Stimulated activated memory B cell treated with anti-CD40 and anti-IgM and Interleukin-4, amounts not matched to agents 10 μg/mL and 1 μg/mL and 100 μg/mL, for 72 hours (primary cell): ENCODE measurements around the gene KCNAB1.

ENCODE experiments used
- ATAC-seq: fragments of 150-1000 bp; cut with Tn5 transposase; 2 replicates; pipeline ENCODE4 v1.10.0; 2021
- H3K27ac Mint-ChIP-seq: one replicate; pipeline ENCODE4 v1.8.0; 2022; ENCODE audit warnings: mild to moderate bottlenecking, mixed read lengths
- H3K27me3 Mint-ChIP-seq: one replicate; pipeline ENCODE4 v1.8.0; 2022; ENCODE audit warnings: mixed read lengths
- H3K36me3 Mint-ChIP-seq: one replicate; pipeline ENCODE4 v1.8.0; 2022; ENCODE audit warnings: mixed read lengths
- H3K4me1 Mint-ChIP-seq: one replicate; pipeline ENCODE4 v1.8.0; 2022; ENCODE audit warnings: mixed read lengths
- H3K4me3 Mint-ChIP-seq: one replicate; pipeline ENCODE4 v1.8.0; 2022; ENCODE audit warnings: mild to moderate bottlenecking, moderate library complexity, mixed read lengths
- H3K9me3 Mint-ChIP-seq: one replicate; pipeline ENCODE4 v1.8.0; 2022; ENCODE audit warnings: mixed read lengths

The KCNAB1 gene

GRCh38 chr3:156150434-156151066, 30.2 kb downstream of the KCNAB1 start:
- Mint-ChIP-seq H3K4me3 (no peak overlapping the region), H3K9me3 (peaks cover 2% of the 10 kb centered on the region), H3K36me3 (no peaks in the 10 kb centered on the region), H3K4me1 (peaks cover 8% of the 10 kb centered on the region), H3K27me3 (peaks cover 6% of the 10 kb centered on the region), H3K27ac (no peak overlapping the region)
- no peak for ATAC-seq

- no peak for ATAC-seq
- peaks cover 4% of the 10 kb centered on the region for H3K9me3 Mint-ChIP-seq
- H3K4me1 Mint-ChIP-seq = peaks cover 8% of the 10 kb centered on the region
- no peak overlapping the region for H3K4me3 Mint-ChIP-seq
- no peaks in the 10 kb centered on the region for H3K36me3 Mint-ChIP-seq
- H3K27ac Mint-ChIP-seq = no peak overlapping the region
- H3K27me3 Mint-ChIP-seq = no peaks in the 10 kb centered on the region
These were observed 31.5 kb downstream of the KCNAB1 start for GRCh38 chr3:156151824-156152428.

GRCh38 chr3:156158656-156159295, 38.4 kb downstream of the KCNAB1 start:
- no peaks in the 10 kb centered on the region for H3K27me3 Mint-ChIP-seq
- no peak for ATAC-seq
- H3K9me3 Mint-ChIP-seq = peaks cover 4% of the 10 kb centered on the region
- no peak overlapping the region for H3K4me3 Mint-ChIP-seq
- H3K4me1 Mint-ChIP-seq = peaks cover 14% of the 10 kb centered on the region
- no peak overlapping the region for H3K27ac Mint-ChIP-seq
- H3K36me3 Mint-ChIP-seq = no peaks in the 10 kb centered on the region

GRCh38 chr3:156160647-156161046, 40.3 kb downstream of the KCNAB1 start:
- ATAC-seq = peak; percentile 41
- Mint-ChIP-seq H3K36me3 (no peaks in the 10 kb centered on the region), H3K4me3 (peak overlapping the region; percentile 0), H3K4me1 (peaks cover 14% of the 10 kb centered on the region), H3K27me3 (no peaks in the 10 kb centered on the region), H3K27ac (peak overlapping the region; percentile 10), H3K9me3 (peaks cover under 1% of the 10 kb centered on the region)

DNA sequence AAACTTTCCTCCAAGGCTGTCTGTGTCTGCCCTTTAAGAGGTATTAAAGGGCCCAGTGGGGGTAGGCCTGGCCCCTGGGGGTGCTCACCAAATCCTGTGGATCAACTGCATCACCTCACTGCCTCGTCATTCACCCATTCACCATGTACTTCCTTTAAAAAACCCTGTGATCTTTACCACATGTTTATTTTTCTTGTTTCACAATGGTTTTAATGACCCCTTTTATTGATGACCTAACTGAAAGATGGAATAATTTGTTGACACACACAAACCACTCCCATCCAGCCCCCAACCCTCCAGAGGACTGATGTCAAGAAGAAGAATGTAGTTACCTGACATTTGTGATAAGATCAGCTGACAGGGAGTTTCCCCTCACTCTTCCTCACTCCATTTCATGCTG, 40.8 kb downstream of the KCNAB1 start:
- H3K27me3 Mint-ChIP-seq = no peaks in the 10 kb centered on the region
- H3K27ac Mint-ChIP-seq = peak overlapping the region; percentile 10
- no peak for ATAC-seq
- no peaks in the 10 kb centered on the region for H3K9me3 Mint-ChIP-seq
- H3K36me3 Mint-ChIP-seq = no peaks in the 10 kb centered on the region
- no peak overlapping the region for H3K4me3 Mint-ChIP-seq
- H3K4me1 Mint-ChIP-seq = peaks cover 14% of the 10 kb centered on the region

- Mint-ChIP-seq H3K9me3 (no peaks in the 10 kb centered on the region), H3K4me3 (no peak overlapping the region), H3K36me3 (no peaks in the 10 kb centered on the region), H3K27ac (no peak overlapping the region), H3K4me1 (peaks cover 14% of the 10 kb centered on the region), H3K27me3 (peaks cover 9% of the 10 kb centered on the region)
- no peak for ATAC-seq
These were observed 43.5 kb downstream of the KCNAB1 start for GRCh38 chr3:156163848-156164247.

DNA sequence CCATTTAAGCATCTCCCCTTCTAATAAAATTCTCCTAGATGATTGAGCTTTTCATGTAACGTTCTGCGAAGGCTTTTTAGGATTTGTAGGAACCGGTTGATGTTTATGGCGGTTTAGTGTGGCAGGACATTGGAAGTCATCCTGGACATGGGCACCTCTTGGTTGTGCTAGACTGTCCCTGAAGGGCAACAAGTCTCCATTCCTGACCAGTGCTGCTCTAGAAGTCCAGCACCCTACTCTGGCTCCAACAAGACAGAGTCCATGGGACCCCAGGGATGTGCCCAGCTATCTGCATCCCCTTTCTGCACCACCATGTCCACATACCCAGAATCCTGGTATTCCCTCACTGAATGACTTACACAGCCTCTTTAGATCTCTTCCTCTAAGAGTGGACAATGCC, 46.4 kb downstream of the KCNAB1 start:
- H3K27ac Mint-ChIP-seq = no peak overlapping the region

DNA sequence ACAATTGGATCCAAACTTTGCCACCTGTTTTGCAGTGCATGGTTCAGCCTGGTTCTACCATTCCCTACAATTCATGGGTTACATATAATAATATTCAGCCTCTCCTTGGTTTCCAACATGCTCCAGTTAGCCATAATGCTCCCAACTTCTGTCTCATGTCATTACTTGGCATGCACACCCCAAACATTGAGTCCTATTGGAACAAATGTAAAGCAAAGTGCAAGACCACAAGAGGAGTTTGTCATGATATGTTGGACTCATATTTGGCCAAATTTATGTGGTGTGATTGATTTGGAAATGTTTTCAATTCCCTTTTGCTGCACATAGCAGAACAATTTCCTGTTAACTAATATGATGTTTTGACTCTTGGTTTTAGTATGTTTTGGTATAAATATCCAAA, 50.2 kb downstream of the KCNAB1 start:
- Mint-ChIP-seq H3K36me3 (no peaks in the 10 kb centered on the region), H3K4me1 (no peaks in the 10 kb centered on the region), H3K27ac (no peak overlapping the region), H3K9me3 (no peaks in the 10 kb centered on the region), H3K27me3 (peaks cover 16% of the 10 kb centered on the region), H3K4me3 (no peak overlapping the region)
- no peak for ATAC-seq

More for the DNA sequence above, 46.4 kb downstream of the KCNAB1 start:
- no peak overlapping the region for H3K4me3 Mint-ChIP-seq
- no peak for ATAC-seq
- peaks cover 9% of the 10 kb centered on the region for H3K27me3 Mint-ChIP-seq
- H3K4me1 Mint-ChIP-seq = no peaks in the 10 kb centered on the region
- no peaks in the 10 kb centered on the region for H3K36me3 Mint-ChIP-seq
- no peaks in the 10 kb centered on the region for H3K9me3 Mint-ChIP-seq

GRCh38 chr3:156171281-156172267, 51.2 kb downstream of the KCNAB1 start:
- Mint-ChIP-seq H3K4me1 (no peaks in the 10 kb centered on the region), H3K27me3 (peaks cover 16% of the 10 kb centered on the region), H3K36me3 (no peaks in the 10 kb centered on the region), H3K4me3 (no peak overlapping the region), H3K27ac (no peak overlapping the region), H3K9me3 (no peaks in the 10 kb centered on the region)
- ATAC-seq = no peak

- Mint-ChIP-seq H3K9me3 (no peaks in the 10 kb centered on the region), H3K27me3 (peaks cover 7% of the 10 kb centered on the region), H3K36me3 (no peaks in the 10 kb centered on the region), H3K4me1 (no peaks in the 10 kb centered on the region), H3K27ac (no peak overlapping the region), H3K4me3 (no peak overlapping the region)
- ATAC-seq = no peak
These were observed 52.2 kb downstream of the KCNAB1 start for GRCh38 chr3:156172536-156172935.

- no peak overlapping the region for H3K4me3 Mint-ChIP-seq
- H3K9me3 Mint-ChIP-seq = no peaks in the 10 kb centered on the region
- no peaks in the 10 kb centered on the region for H3K4me1 Mint-ChIP-seq
- no peak for ATAC-seq
- no peaks in the 10 kb centered on the region for H3K36me3 Mint-ChIP-seq
- peaks cover 7% of the 10 kb centered on the region for H3K27me3 Mint-ChIP-seq
- H3K27ac Mint-ChIP-seq = no peak overlapping the region
These were observed 54.0 kb downstream of the KCNAB1 start for GRCh38 chr3:156174229-156174847.

GRCh38 chr3:156175570-156175969, 55.2 kb downstream of the KCNAB1 start:
- H3K36me3 Mint-ChIP-seq = no peaks in the 10 kb centered on the region
- H3K27me3 Mint-ChIP-seq = peaks cover 7% of the 10 kb centered on the region
- H3K9me3 Mint-ChIP-seq = no peaks in the 10 kb centered on the region
- H3K4me1 Mint-ChIP-seq = no peaks in the 10 kb centered on the region
- ATAC-seq = no peak
- no peak overlapping the region for H3K27ac Mint-ChIP-seq
- no peak overlapping the region for H3K4me3 Mint-ChIP-seq

GRCh38 chr3:156176048-156176447, 55.7 kb downstream of the KCNAB1 start:
- no peak for ATAC-seq
- Mint-ChIP-seq H3K9me3 (no peaks in the 10 kb centered on the region), H3K27me3 (peaks cover 7% of the 10 kb centered on the region), H3K4me3 (no peak overlapping the region), H3K27ac (no peak overlapping the region), H3K4me1 (no peaks in the 10 kb centered on the region), H3K36me3 (no peaks in the 10 kb centered on the region)

DNA sequence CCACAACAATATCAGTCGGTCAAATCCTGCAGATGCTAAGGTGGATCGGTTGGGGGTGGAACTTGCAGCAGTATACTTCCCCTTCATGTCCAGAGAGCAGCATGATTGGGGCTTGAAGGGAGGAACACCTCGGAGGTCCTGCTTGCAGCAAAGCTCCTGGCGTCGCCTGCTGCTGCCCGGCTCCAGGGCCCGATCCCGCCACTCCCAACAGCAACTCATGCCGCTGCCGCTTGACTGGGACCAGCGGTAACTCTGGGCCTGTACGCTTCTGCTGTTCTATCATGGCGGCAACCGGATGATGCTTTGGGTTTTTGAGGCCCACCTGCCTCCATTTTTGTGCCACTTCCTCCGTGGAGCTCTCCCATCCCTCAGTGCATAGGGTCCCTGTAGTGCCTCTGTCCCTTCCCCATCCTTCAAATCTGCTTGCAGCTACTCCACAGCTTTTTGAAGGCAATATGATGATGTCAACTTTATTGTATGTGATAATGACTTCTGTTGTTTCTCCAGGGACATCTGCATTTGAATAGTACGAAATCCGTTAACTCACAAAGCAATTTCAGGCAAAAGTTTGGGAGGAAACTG, 56.3 kb downstream of the KCNAB1 start:
- no peaks in the 10 kb centered on the region for H3K36me3 Mint-ChIP-seq
- ATAC-seq = no peak

More for the DNA sequence above, 56.3 kb downstream of the KCNAB1 start:
- Mint-ChIP-seq H3K27me3 (peaks cover 7% of the 10 kb centered on the region), H3K4me1 (no peaks in the 10 kb centered on the region), H3K9me3 (no peaks in the 10 kb centered on the region), H3K27ac (no peak overlapping the region), H3K4me3 (no peak overlapping the region)
